Immature natural killer cell (primary cell): ENCODE data around the gene DTNB. TPM values are rescaled to one million over a fixed set of nuclear protein-coding genes. Genes with fewer than 3 reads are reported as not detected.

Experiments used
- DNase-seq, 3 donors: peaks; one replicate each; pipeline ENCODE4 v3.0.0; 2022; ENCODE audit warnings: mixed read lengths in 1 of 3
- H3K27ac Mint-ChIP-seq, 6 donors: one replicate each; pipeline ENCODE4 v1.8.0; 2020; ENCODE audit warnings: mixed read lengths in 6 of 6, mild to moderate bottlenecking in 5 of 6, inconsistent platforms in 4 of 6, moderate library complexity in 3 of 6
- H3K27me3 Mint-ChIP-seq, 3 donors: one replicate each; pipeline ENCODE4 v1.8.0; 2020 to 2021; ENCODE audit warnings: low read depth in 3 of 3, mild to moderate bottlenecking in 3 of 3, mixed read lengths in 3 of 3, moderate library complexity in 3 of 3, inconsistent platforms in 1 of 3
- H3K36me3 Mint-ChIP-seq, 3 donors: one replicate each; pipeline ENCODE4 v1.8.0; 2020; ENCODE audit warnings: mixed read lengths in 3 of 3, inconsistent platforms in 2 of 3, mild to moderate bottlenecking in 2 of 3
- H3K4me1 Mint-ChIP-seq, 2 donors: one replicate each; pipeline ENCODE4 v1.8.0; 2020; ENCODE audit warnings: inconsistent platforms in 2 of 2, mild to moderate bottlenecking in 2 of 2, mixed read lengths in 2 of 2, moderate library complexity in 1 of 2
- H3K4me3 Mint-ChIP-seq, 5 donors: one replicate each; pipeline ENCODE4 v1.8.0; 2020; ENCODE audit warnings: mild to moderate bottlenecking in 5 of 5, mixed read lengths in 5 of 5, inconsistent platforms in 3 of 5, moderate library complexity in 3 of 5
- H3K9me3 Mint-ChIP-seq, 6 donors: one replicate each; pipeline ENCODE4 v1.8.0; 2020; ENCODE audit warnings: mild to moderate bottlenecking in 6 of 6, mixed read lengths in 6 of 6, inconsistent platforms in 4 of 6, moderate library complexity in 3 of 6
- polyA plus RNA-seq, 3 donors: library from polyadenylated mRNA; unstranded; fragments of 300-500 nt; fragmentation: Illumina TruSeq; gene quantifications; one replicate each; pipeline ENCODE4 v1.2.3, GENCODE V29; 2021

DTNB gene
- polyA plus RNA-seq, 3 donors from 2014 or later, result 9.1 to 15.7 (median 11.1) TPM

- Mint-ChIP-seq H3K4me1 (peaks cover 20 to 26% of the 10 kb centered on the region in 2 donors), H3K36me3 (no peaks in the 10 kb centered on the region), H3K4me3 (peak within 1 kb of the TSS; percentile 67 to 85 (median 78)), H3K9me3 (no peaks in the 10 kb centered on the region), H3K27ac (peak within 1 kb of the TSS in 2 of 6 donors; percentile 28 to 55), H3K27me3 (peaks cover 2 to 5% (median 3%) of the 10 kb centered on the region in 3 donors)
- DNase-seq, result peak; percentile 30 to 44 (median 41)
Measured at GRCh38 chr2:25341753-25342371, 331.5 kb downstream of the DTNB start, which contains the start of gene DNMT3A. DNMT3A (minus strand) TSS chr2:25341925; CDS start chr2:25313984, 27,941 bp downstream.

- H3K9me3 Mint-ChIP-seq, result no peaks in the 10 kb centered on the region
- H3K4me1 Mint-ChIP-seq, result peaks cover 26 to 33% of the 10 kb centered on the region in 2 donors
- DNase-seq, result peak in 1 of 3 donors; percentile 16
- H3K36me3 Mint-ChIP-seq, result no peaks in the 10 kb centered on the region
- no peak overlapping the region for H3K4me3 Mint-ChIP-seq
- no peak overlapping the region for H3K27ac Mint-ChIP-seq
- peaks cover 2 to 5% (median 3%) of the 10 kb centered on the region in 3 donors for H3K27me3 Mint-ChIP-seq
Measured at GRCh38 chr2:25341011-25341727, 332.2 kb downstream of the DTNB start.

- DNase-seq, result peak in 1 of 3 donors; percentile 17
Measured at GRCh38 chr2:25340181-25340921, 333.0 kb downstream of the DTNB start.

GRCh38 chr2:25339791-25340180, 333.6 kb downstream of the DTNB start:
- Mint-ChIP-seq H3K27me3 (peaks cover 2 to 5% (median 3%) of the 10 kb centered on the region in 3 donors), H3K4me3 (peak overlapping the region; percentile 56 to 84 (median 77)), H3K4me1 (peaks cover 36 to 44% of the 10 kb centered on the region in 2 donors), H3K9me3 (no peaks in the 10 kb centered on the region), H3K27ac (peak overlapping the region in 3 of 6 donors; percentile 28 to 76 (median 53)), H3K36me3 (no peaks in the 10 kb centered on the region)
- DNase-seq, result peak in 1 of 3 donors; percentile 15

More at GRCh38 chr2:25340181-25340921, 333.0 kb downstream of the DTNB start:
- H3K9me3 Mint-ChIP-seq, result no peaks in the 10 kb centered on the region
- peak overlapping the region; percentile 41 to 79 (median 68) for H3K4me3 Mint-ChIP-seq
- H3K27ac Mint-ChIP-seq, result no peak overlapping the region
- peaks cover 30 to 38% of the 10 kb centered on the region in 2 donors for H3K4me1 Mint-ChIP-seq
- peaks cover 2 to 5% (median 3%) of the 10 kb centered on the region in 3 donors for H3K27me3 Mint-ChIP-seq
- no peaks in the 10 kb centered on the region for H3K36me3 Mint-ChIP-seq

GRCh38 chr2:25339211-25339674, 334.1 kb downstream of the DTNB start:
- no peak for DNase-seq
- H3K4me3 Mint-ChIP-seq, result peak overlapping the region; percentile 56 to 84 (median 77)
- peak overlapping the region in 5 of 6 donors; percentile 23 to 71 (median 37) for H3K27ac Mint-ChIP-seq
- no peaks in the 10 kb centered on the region for H3K9me3 Mint-ChIP-seq
- H3K36me3 Mint-ChIP-seq, result no peaks in the 10 kb centered on the region
- H3K4me1 Mint-ChIP-seq, result peaks cover 41 to 49% of the 10 kb centered on the region in 2 donors
- H3K27me3 Mint-ChIP-seq, result peaks cover 2 to 5% (median 3%) of the 10 kb centered on the region in 3 donors

- no peaks in the 10 kb centered on the region for H3K36me3 Mint-ChIP-seq
- H3K4me1 Mint-ChIP-seq, result peaks cover 47 to 57% of the 10 kb centered on the region in 2 donors
- H3K27me3 Mint-ChIP-seq, result peaks cover 2 to 3% (median 3%) of the 10 kb centered on the region in 3 donors
- H3K27ac Mint-ChIP-seq, result peak overlapping the region in 2 of 6 donors; percentile 45 to 55
- DNase-seq, result no peak
- no peaks in the 10 kb centered on the region for H3K9me3 Mint-ChIP-seq
- H3K4me3 Mint-ChIP-seq, result peak overlapping the region in 4 of 5 donors; percentile 56 to 84 (median 78)
Measured at GRCh38 chr2:25338401-25338800, 335.0 kb downstream of the DTNB start.

GRCh38 chr2:25337891-25338290, 335.5 kb downstream of the DTNB start:
- Mint-ChIP-seq H3K4me1 (peaks cover 50 to 60% of the 10 kb centered on the region in 2 donors), H3K27me3 (peaks cover 2 to 3% (median 3%) of the 10 kb centered on the region in 3 donors), H3K4me3 (peak overlapping the region in 2 of 5 donors; percentile 7 to 20)

GRCh38 chr2:25337276-25337675, 336.1 kb downstream of the DTNB start:
- no peak for DNase-seq
- Mint-ChIP-seq H3K9me3 (no peaks in the 10 kb centered on the region), H3K27me3 (peaks cover 0 to 3% (median 3%) of the 10 kb centered on the region in 3 donors), H3K4me3 (peak overlapping the region in 2 of 5 donors; percentile 3 to 38), H3K4me1 (peaks cover 52 to 60% of the 10 kb centered on the region in 2 donors), H3K36me3 (no peaks in the 10 kb centered on the region), H3K27ac (peak overlapping the region in 4 of 6 donors; percentile 41 to 61 (median 48))

More at GRCh38 chr2:25337891-25338290, 335.5 kb downstream of the DTNB start:
- Mint-ChIP-seq H3K9me3 (no peaks in the 10 kb centered on the region), H3K27ac (peak overlapping the region in 3 of 6 donors; percentile 47 to 61 (median 55)), H3K36me3 (no peaks in the 10 kb centered on the region)
- no peak for DNase-seq

GRCh38 chr2:25336383-25336841, 337.0 kb downstream of the DTNB start:
- Mint-ChIP-seq H3K9me3 (no peaks in the 10 kb centered on the region), H3K4me3 (no peak overlapping the region), H3K36me3 (no peaks in the 10 kb centered on the region), H3K27me3 (peaks cover 0 to 3% (median 3%) of the 10 kb centered on the region in 3 donors), H3K27ac (no peak overlapping the region), H3K4me1 (peaks cover 57 to 69% of the 10 kb centered on the region in 2 donors)
- DNase-seq, result no peak

GRCh38 chr2:25335971-25336370, 337.4 kb downstream of the DTNB start:
- peaks cover 0 to 4% (median 0%) of the 10 kb centered on the region in 3 donors for H3K36me3 Mint-ChIP-seq
- DNase-seq, result no peak
- no peaks in the 10 kb centered on the region for H3K9me3 Mint-ChIP-seq
- H3K4me1 Mint-ChIP-seq, result peaks cover 57 to 73% of the 10 kb centered on the region in 2 donors
- no peak overlapping the region for H3K4me3 Mint-ChIP-seq
- H3K27me3 Mint-ChIP-seq, result peaks cover 0 to 3% (median 3%) of the 10 kb centered on the region in 3 donors
- H3K27ac Mint-ChIP-seq, result no peak overlapping the region

GRCh38 chr2:25335204-25335603, 338.2 kb downstream of the DTNB start:
- no peaks in the 10 kb centered on the region for H3K9me3 Mint-ChIP-seq
- peaks cover 0 to 5% (median 0%) of the 10 kb centered on the region in 3 donors for H3K36me3 Mint-ChIP-seq
- H3K27ac Mint-ChIP-seq, result peak overlapping the region in 3 of 6 donors; percentile 2 to 81 (median 75)
- peaks cover 0 to 3% (median 3%) of the 10 kb centered on the region in 3 donors for H3K27me3 Mint-ChIP-seq
- H3K4me3 Mint-ChIP-seq, result no peak overlapping the region
- DNase-seq, result no peak
- H3K4me1 Mint-ChIP-seq, result peaks cover 57 to 79% of the 10 kb centered on the region in 2 donors

GRCh38 chr2:25334482-25334881, 338.9 kb downstream of the DTNB start:
- no peak for DNase-seq
- H3K4me3 Mint-ChIP-seq, result peak overlapping the region in 3 of 5 donors; percentile 2 to 39 (median 3)
- peaks cover 60 to 79% of the 10 kb centered on the region in 2 donors for H3K4me1 Mint-ChIP-seq
- H3K27me3 Mint-ChIP-seq, result no peaks in the 10 kb centered on the region
- H3K27ac Mint-ChIP-seq, result peak overlapping the region in 5 of 6 donors; percentile 60 to 85 (median 78)
- no peaks in the 10 kb centered on the region for H3K9me3 Mint-ChIP-seq
- H3K36me3 Mint-ChIP-seq, result peaks cover 0 to 5% (median 0%) of the 10 kb centered on the region in 3 donors

- Mint-ChIP-seq H3K4me1 (peaks cover 57 to 76% of the 10 kb centered on the region in 2 donors), H3K27me3 (no peaks in the 10 kb centered on the region), H3K4me3 (peak overlapping the region in 2 of 5 donors; percentile 21 to 35), H3K9me3 (no peaks in the 10 kb centered on the region), H3K27ac (peak overlapping the region in 3 of 6 donors; percentile 60 to 78 (median 75)), H3K36me3 (peaks cover 0 to 5% (median 0%) of the 10 kb centered on the region in 3 donors)
- DNase-seq, result peak in 1 of 3 donors; percentile 21
Measured at GRCh38 chr2:25333981-25334380, 339.4 kb downstream of the DTNB start.
